Sigmoid colon (tissue), 7 donors: ENCODE data around the gene MAGEF1. TPM values are rescaled to one million over a fixed set of nuclear protein-coding genes. Genes with fewer than 3 reads are reported as not detected.
"Not testable (repeated sequence)": the region's sequence is repeated elsewhere in the genome, so short reads cannot be mapped to it uniquely, and the experiment has no call there.

ENCODE experiments used
- DNase-seq: peaks from one replicate; pipeline ENCODE4 v3.0.0-alpha.2; 2019
- H3K27ac ChIP-seq, 4 donors: fragments of 200-600 bp; sonication (generic); one replicate each; pipeline ENCODE4 v1.5.1; 2016 to 2019; ENCODE audit warnings: mild to moderate bottlenecking in 1 of 4
- H3K27me3 ChIP-seq, 3 donors: fragments of 200-600 bp; sonication (generic); one replicate each; pipeline ENCODE4 v1.5.1; 2019; ENCODE audit warnings: mild to moderate bottlenecking in 1 of 3
- H3K36me3 ChIP-seq, 4 donors: fragments of 200-600 bp; sonication (generic); one replicate each; pipeline ENCODE4 v1.5.1; 2016 to 2019
- H3K4me1 ChIP-seq, 4 donors: fragments of 200-600 bp; sonication (generic); one replicate each; pipeline ENCODE4 v1.5.1; 2017 to 2019
- H3K4me3 ChIP-seq, 4 donors: fragments of 200-600 bp; sonication (generic); one replicate each; pipeline ENCODE4 v1.5.1; 2017 to 2019; ENCODE audit warnings: mild to moderate bottlenecking in 2 of 4, moderate library complexity in 1 of 4
- H3K9me3 ChIP-seq, 4 donors: fragments of 200-600 bp in 3 of 4; sonication (generic) in 3 of 4; one replicate each; pipeline versions ENCODE4 v1.5.1 to v1.6.1; 2013 to 2019
- EP300 ChIP-seq, 4 donors: sonication (generic); formaldehyde crosslinking; IDR thresholded peaks; one replicate each; pipeline ENCODE4 v1.6.1; 2017; ENCODE audit warnings: antibody characterized with exemption in 4 of 4
- POLR2A ChIP-seq, 2 donors: fragments of 450-650 bp; IDR thresholded peaks; one replicate each; pipeline ENCODE4 v1.6.1; 2016; ENCODE audit warnings: antibody characterized with exemption in 2 of 2, mild to moderate bottlenecking in 2 of 2, moderate library complexity in 2 of 2
- POLR2AphosphoS5 ChIP-seq, 4 donors: sonication (generic); formaldehyde crosslinking; IDR thresholded peaks; one replicate each; pipeline ENCODE4 v1.6.1; 2017; ENCODE audit warnings: antibody characterized with exemption in 4 of 4
- WGBS, 2 donors: extraction: QIAGEN DNeasy Blood & Tissue Kit; methylation state at CpG; one replicate each; pipeline ENCODE4 v1.1.7; 2013; 5-methylcytosine and 5-hydroxymethylcytosine counted together
- intact Hi-C: fragments of 100-400 bp; cut with DNase I; formaldehyde crosslinking; loops from one replicate; pipeline ENCODE4 v1.15.1; 2023
- polyA plus RNA-seq, 3 donors: library from polyadenylated mRNA; stranded (reverse); fragments of 200-250 nt; gene quantifications; one replicate each; pipeline ENCODE4 v1.2.3, GENCODE V29; 2013
- total RNA-seq, 4 donors: library from RNA; depleted of rRNA; stranded (reverse); fragments of >200 nt; gene quantifications; one replicate each; pipeline ENCODE4 v1.1.0, GENCODE V29; 2016
- TF ChIP-seq, protein P1 (sequence below), 4 experiments: fragments of 450-650 bp in 3 of 4; fragments of 200-600 bp in 1 of 4; IDR thresholded peaks; one replicate each; pipeline ENCODE4 v1.5.1; 2016 to 2019; ENCODE audit warnings: antibody characterized with exemption in 4 of 4, mild to moderate bottlenecking in 3 of 4, moderate library complexity in 2 of 4
- donor health status: healthy with polysubstance abuse.
- donor health status: Bipolar disorder and iron deficiency.
- donor health status: healthy.

The MAGEF1 gene
- total and polyA plus RNA-seq, 7 donors, result 29.4 to 43.6 (median 32.9) TPM

DNA sequence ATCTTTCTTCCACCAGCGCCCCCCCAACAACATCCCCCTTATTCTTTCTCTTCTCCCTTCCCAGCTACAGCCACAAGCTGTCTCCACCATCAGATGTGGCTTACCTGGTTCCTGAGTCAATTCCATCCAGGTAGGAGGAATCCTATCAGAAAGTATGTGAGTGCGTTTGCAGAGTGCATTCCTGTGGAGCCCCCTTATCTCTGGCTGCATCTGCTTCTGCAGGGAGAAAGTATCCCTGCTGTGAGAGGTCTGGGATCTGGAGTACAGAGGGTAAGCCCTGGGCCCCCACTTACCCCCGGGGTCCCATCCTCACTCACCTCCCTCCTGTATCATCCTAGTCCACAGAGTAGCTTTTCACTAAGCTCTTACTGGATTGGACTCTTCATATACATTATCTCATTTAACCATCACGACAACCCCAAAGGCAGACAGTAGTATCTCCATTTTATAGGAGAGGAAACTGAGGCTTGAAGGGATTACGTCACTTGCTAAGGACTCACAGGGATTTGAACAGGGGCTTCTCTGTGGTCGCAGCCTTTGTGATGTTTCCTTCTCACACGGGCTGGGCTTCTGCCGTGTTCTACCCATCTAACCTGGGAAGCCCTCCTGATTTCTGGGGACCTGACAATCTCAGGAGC is 22.2 kb upstream of the MAGEF1 start:
- intact Hi-C loops, result no loop called here
- no peak for TF ChIP-seq EP300 (IDR thresholded peaks at IDR 0.05)
- no peaks in the 10 kb centered on the region for H3K36me3 ChIP-seq
- WGBS, 2 donors, result 90 to 92% methylated on average over 8 of the region's 8 CpGs
- no peaks in the 10 kb centered on the region for H3K27me3 ChIP-seq
- no peak overlapping the region for H3K27ac ChIP-seq
- no peaks in the 10 kb centered on the region for H3K9me3 ChIP-seq
- no peak for DNase-seq
- no peak overlapping the region for H3K4me3 ChIP-seq
- peaks cover 0 to 9% (median 3%) of the 10 kb centered on the region in 4 donors for H3K4me1 ChIP-seq

DNA sequence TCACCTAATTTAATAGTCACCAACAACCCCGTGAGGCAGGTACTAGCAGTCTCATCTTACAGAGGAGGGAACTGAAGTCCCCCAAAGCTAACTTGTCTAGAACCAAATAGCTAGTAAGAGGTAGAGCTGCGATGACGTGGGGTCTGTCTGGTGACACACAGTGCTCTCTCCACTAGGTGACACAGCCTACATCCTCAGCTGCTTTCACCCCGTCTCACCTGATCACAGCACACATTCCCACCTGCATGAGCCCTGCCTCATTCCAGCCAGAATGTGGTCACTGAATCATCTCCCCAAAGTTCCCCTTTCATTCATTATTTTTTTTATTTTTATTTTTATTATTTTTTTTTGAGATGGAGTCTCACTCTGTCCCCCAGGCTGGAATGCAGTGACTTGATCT is 21.3 kb upstream of the MAGEF1 start:
- Histone ChIP-seq H3K9me3 (no peaks in the 10 kb centered on the region), H3K27ac (no peak overlapping the region), H3K27me3 (no peaks in the 10 kb centered on the region), H3K4me3 (no peak overlapping the region), H3K4me1 (peaks cover 0 to 7% (median 2%) of the 10 kb centered on the region in 4 donors), H3K36me3 (no peaks in the 10 kb centered on the region)
- DNase-seq, result no peak
- WGBS, 2 donors, result 92 to 93% methylated on average over 4 of the region's 4 CpGs
- intact Hi-C loops, result no loop called here
- no peak for TF ChIP-seq POLR2AphosphoS5 (IDR thresholded peaks at IDR 0.05)
- no peak for TF ChIP-seq POLR2A (IDR thresholded peaks at IDR 0.05)
- TF ChIP-seq EP300 (IDR thresholded peaks at IDR 0.05), result no peak
- TF ChIP-seq, protein P1, sequence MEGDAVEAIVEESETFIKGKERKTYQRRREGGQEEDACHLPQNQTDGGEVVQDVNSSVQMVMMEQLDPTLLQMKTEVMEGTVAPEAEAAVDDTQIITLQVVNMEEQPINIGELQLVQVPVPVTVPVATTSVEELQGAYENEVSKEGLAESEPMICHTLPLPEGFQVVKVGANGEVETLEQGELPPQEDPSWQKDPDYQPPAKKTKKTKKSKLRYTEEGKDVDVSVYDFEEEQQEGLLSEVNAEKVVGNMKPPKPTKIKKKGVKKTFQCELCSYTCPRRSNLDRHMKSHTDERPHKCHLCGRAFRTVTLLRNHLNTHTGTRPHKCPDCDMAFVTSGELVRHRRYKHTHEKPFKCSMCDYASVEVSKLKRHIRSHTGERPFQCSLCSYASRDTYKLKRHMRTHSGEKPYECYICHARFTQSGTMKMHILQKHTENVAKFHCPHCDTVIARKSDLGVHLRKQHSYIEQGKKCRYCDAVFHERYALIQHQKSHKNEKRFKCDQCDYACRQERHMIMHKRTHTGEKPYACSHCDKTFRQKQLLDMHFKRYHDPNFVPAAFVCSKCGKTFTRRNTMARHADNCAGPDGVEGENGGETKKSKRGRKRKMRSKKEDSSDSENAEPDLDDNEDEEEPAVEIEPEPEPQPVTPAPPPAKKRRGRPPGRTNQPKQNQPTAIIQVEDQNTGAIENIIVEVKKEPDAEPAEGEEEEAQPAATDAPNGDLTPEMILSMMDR (IDR thresholded peaks at IDR 0.05), result no peak

DNA sequence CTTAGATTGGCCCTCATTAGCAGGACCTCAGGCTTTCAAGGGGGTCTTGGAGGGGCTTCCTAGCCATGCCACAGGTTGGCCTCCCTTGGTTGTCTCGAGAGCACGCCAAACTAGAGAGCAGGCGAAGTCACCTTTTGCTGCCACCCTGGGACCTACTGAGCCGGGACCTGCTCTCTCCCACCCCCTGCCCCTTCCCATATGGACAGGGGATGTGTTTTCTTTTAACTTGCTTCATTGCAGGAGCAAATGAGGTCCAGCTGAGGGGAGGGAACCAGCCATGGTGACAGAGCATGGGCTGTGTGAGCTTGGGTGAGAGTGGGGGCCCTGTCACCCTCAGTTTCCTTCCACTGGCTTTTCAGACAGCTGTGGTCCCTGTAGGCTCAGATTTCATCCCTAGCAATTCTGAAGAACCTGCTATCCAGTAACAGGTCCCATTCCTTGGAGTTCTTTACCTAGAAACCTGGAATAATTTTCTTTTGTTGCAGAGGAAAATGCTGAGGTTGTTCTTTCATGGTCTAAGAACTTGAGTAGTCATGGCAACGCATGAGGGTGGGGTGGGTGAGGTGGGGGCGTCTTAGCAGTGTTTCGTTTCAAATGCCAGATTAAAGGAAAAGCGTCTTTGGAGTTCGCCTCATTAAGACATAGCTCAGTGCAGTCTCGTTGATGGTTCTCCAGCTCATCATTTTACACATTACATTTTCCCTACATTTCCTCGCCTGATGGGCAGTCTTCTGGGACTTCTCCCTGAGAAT is 20.1 kb upstream of the MAGEF1 start:
- no peak overlapping the region for H3K4me3 ChIP-seq
- TF ChIP-seq, protein P1 (IDR thresholded peaks at IDR 0.05), result no peak
- TF ChIP-seq POLR2A (IDR thresholded peaks at IDR 0.05) (no peak), EP300 (IDR thresholded peaks at IDR 0.05) (no peak), POLR2AphosphoS5 (IDR thresholded peaks at IDR 0.05) (no peak)
- H3K27ac ChIP-seq, result no peak overlapping the region
- H3K9me3 ChIP-seq, result no peaks in the 10 kb centered on the region
- no peaks in the 10 kb centered on the region for H3K36me3 ChIP-seq
- H3K27me3 ChIP-seq, result no peaks in the 10 kb centered on the region
- intact Hi-C loops, result no loop called here
- peaks cover 0 to 8% (median 4%) of the 10 kb centered on the region in 4 donors for H3K4me1 ChIP-seq
- no peak for DNase-seq
- WGBS, 2 donors, result 74 to 76% methylated on average over 11 of the region's 11 CpGs

DNA sequence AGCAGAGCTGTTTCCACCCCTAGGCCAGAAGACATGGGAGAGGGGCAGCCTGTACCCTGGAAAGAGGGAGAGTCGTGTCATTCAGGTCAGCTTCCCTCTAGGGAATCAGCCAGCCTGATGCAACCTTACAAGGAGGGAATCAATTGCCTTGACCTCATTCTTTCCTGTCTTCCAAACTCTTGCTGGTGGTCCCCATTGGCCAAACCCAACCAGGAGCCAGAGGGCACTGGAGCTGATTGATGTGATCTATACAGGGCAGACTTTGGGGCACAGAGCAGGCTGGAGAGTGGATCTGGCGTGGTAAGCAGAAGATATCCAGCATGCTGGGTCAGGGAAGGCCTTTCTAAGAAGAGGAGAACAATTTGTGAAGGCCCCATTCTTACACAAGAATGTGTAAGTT is 19.1 kb upstream of the MAGEF1 start:
- DNase-seq, result no peak
- TF ChIP-seq EP300 (IDR thresholded peaks at IDR 0.05), result no peak
- no peak for TF ChIP-seq POLR2A (IDR thresholded peaks at IDR 0.05)
- TF ChIP-seq, protein P1 (IDR thresholded peaks at IDR 0.05), result no peak
- TF ChIP-seq POLR2AphosphoS5 (IDR thresholded peaks at IDR 0.05), result no peak

DNA sequence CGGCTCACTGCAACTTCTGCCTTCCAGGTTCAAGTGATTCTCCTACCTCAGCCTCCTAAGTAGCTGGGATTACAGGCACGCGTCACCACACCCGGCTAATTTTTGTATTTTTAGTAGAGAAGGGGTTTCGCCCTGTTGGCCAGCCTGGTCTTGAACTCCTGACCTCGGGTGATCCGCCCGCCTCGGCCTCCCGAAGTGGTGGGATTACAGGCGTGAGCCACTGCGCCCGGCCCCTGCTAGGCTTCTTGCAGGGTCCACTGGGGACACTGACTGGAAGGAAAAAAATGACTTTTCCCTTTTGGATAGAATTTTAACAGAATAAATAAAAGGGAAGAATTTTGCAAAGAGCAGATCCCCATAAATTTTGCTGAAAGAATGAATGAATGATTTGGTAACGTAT is 17.3 kb upstream of the MAGEF1 start:
- DNase-seq, H3K27me3 ChIP-seq, H3K4me1 ChIP-seq, H3K36me3 ChIP-seq, H3K27ac ChIP-seq, H3K9me3 ChIP-seq, H3K4me3 ChIP-seq: not testable (repeated sequence)
- intact Hi-C loops, result loop anchor here (5.0 kb wide), 1 partner anchor 48 kb away; no protein-coding TSS in a partner anchor
- 94 to 97% methylated on average over 14 of the region's 14 CpGs for WGBS, 2 donors

More for the DNA sequence above, 19.1 kb upstream of the MAGEF1 start:
- WGBS, 2 donors, result 86 to 91% methylated on average over 2 of the region's 2 CpGs
- intact Hi-C loops, result no loop called here
- Histone ChIP-seq H3K36me3 (no peaks in the 10 kb centered on the region), H3K27ac (no peak overlapping the region), H3K9me3 (no peaks in the 10 kb centered on the region), H3K4me3 (no peak overlapping the region), H3K27me3 (no peaks in the 10 kb centered on the region), H3K4me1 (peaks cover 0 to 8% (median 4%) of the 10 kb centered on the region in 4 donors)
